HepG2 (cell line): ENCODE results near the gene CEL. TPM values are rescaled to one million over a fixed set of nuclear protein-coding genes. Genes with fewer than 3 reads are reported as not detected.

ENCODE experiments used
- ADNP ChIP-seq: sonication (generic); formaldehyde crosslinking; IDR thresholded peaks from 2 replicates; pipeline ENCODE4 v1.4.0; 2020; ENCODE audit warnings: missing genetic modification reagents
- CENPBD1 ChIP-seq: sonication (generic); formaldehyde crosslinking; IDR thresholded peaks from 2 replicates; pipeline ENCODE4 v1.8.0; 2022; ENCODE audit warnings: missing genetic modification reagents, low read depth, mild to moderate bottlenecking, borderline replicate concordance
- E2F1 ChIP-seq: sonication (generic); formaldehyde crosslinking; IDR thresholded peaks from 2 replicates; pipeline ENCODE4 v1.5.0; 2020; ENCODE audit warnings: missing genetic modification reagents
- FOSL2 ChIP-seq: sonication (generic); formaldehyde crosslinking; IDR thresholded peaks from 2 replicates; pipeline ENCODE4 v1.4.0; 2020; ENCODE audit warnings: missing genetic modification reagents
- NR2C2 ChIP-seq: sonication (generic); formaldehyde crosslinking; IDR thresholded peaks from 2 replicates; pipeline ENCODE4 v1.4.0; 2020; ENCODE audit warnings: missing genetic modification reagents, mild to moderate bottlenecking, moderate library complexity, borderline replicate concordance
- NR2F2 ChIP-seq: IDR thresholded peaks from 2 replicates; pipeline ENCODE4 v1.6.1; 2012; ENCODE audit warnings: low read depth, inconsistent platforms, borderline replicate concordance
- POLR2G ChIP-seq: fragments of 200-400 bp; formaldehyde crosslinking; IDR thresholded peaks from 2 replicates; pipeline ENCODE4 v1.6.1; 2018; ENCODE audit warnings: mild to moderate bottlenecking, low read depth, low read length, moderate library complexity
- RFX5 ChIP-seq: IDR thresholded peaks from 2 replicates; pipeline ENCODE4 v1.6.1; 2011; ENCODE audit warnings: low read depth, low read length, improper control_type of control experiment
- ZNF3 ChIP-seq: IDR thresholded peaks from 2 replicates; pipeline ENCODE4 v1.7.0; 2017; ENCODE audit warnings: inconsistent platforms
- ZNF503 ChIP-seq: sonication (generic); formaldehyde crosslinking; IDR thresholded peaks from 2 replicates; pipeline ENCODE4 v1.4.0; 2020; ENCODE audit warnings: missing genetic modification reagents
- ZNF558 ChIP-seq: sonication (generic); formaldehyde crosslinking; IDR thresholded peaks from 2 replicates; pipeline ENCODE4 v1.9.0; 2022; ENCODE audit warnings: mild to moderate bottlenecking, missing genetic modification reagents, borderline replicate concordance
- ZNF646 ChIP-seq: sonication (generic); formaldehyde crosslinking; IDR thresholded peaks from 2 replicates; pipeline ENCODE4 v1.9.0; 2021; ENCODE audit warnings: mild to moderate bottlenecking, missing genetic modification reagents
- ZXDC ChIP-seq: sonication (generic); formaldehyde crosslinking; IDR thresholded peaks from 2 replicates; pipeline ENCODE4 v1.5.0; 2020; ENCODE audit warnings: mild to moderate bottlenecking, missing genetic modification reagents
- polyA plus RNA-seq, 8 experiments: library from polyadenylated mRNA; depleted of rRNA in 3 of 8; stranded (reverse) in 7 of 8; unstranded in 1 of 8; fragments of >200 nt; fragmentation: Illumina TruSeq in 4 of 8; extraction: Trizol in 4 of 8; gene quantifications; 2 replicates each; pipeline versions ENCODE4 v1.2.1 to v1.2.3, GENCODE V29; 2011 to 2016; ENCODE audit warnings: low read depth in 4 of 8, missing spikeins in 1 of 8, mixed read lengths in 1 of 8; ENCODE audit not compliant: insufficient read depth in 1 of 8
- total RNA-seq, 5 experiments: library from RNA; depleted of rRNA; stranded (reverse); fragments of >200 nt; fragmentation: Illumina TruSeq; extraction: Trizol; gene quantifications; 2 replicates each; pipeline ENCODE4 v1.2.3, GENCODE V29; 2016; ENCODE audit warnings: low read depth in 1 of 5

Gene CEL
- total and polyA plus RNA-seq, 2 of the 13 experiments (the other 11 are each of a cell fraction or from before 2014, with no cell fraction given), result 0.63 to 1.5 TPM

GRCh38 chr9:133030317-133031129 lies 31.3 kb upstream of the CEL start, which contains the start of gene GTF3C5 (continued):
- no peak for TF ChIP-seq ZNF646 (CRISPR knock-in tag)
- peak; percentile 62; the same call in 1 of the 2 replicates for TF ChIP-seq ZNF558 (CRISPR knock-in tag)
- no peak for TF ChIP-seq ZNF3
- peak; percentile 70 for TF ChIP-seq NR2C2
- TF ChIP-seq POLR2G, result peak; percentile 80
- TF ChIP-seq E2F1 (CRISPR knock-in tag), result peak; percentile 87
- peak; percentile 39; the same call in 1 of the 2 replicates for TF ChIP-seq FOSL2 (CRISPR knock-in tag)
- peak; percentile 28; the same call in 1 of the 2 replicates for TF ChIP-seq NR2F2
- TF ChIP-seq ADNP (CRISPR knock-in tag), result no peak
- TF ChIP-seq ZXDC (CRISPR knock-in tag), result no peak
- TF ChIP-seq RFX5, result no peak
- no peak; the same call in 1 of the 2 replicates for TF ChIP-seq ZNF503 (CRISPR knock-in tag)
- no peak for TF ChIP-seq CENPBD1
